Iris pigment epithelial cell (primary cell): Measurements from ENCODE around the gene MIAT.
"Not testable (repeated sequence)": the region's sequence is repeated elsewhere in the genome, so short reads cannot be mapped to it uniquely, and the experiment has no call there.

Source experiments
- DNase-seq: peaks from one replicate; pipeline ENCODE4 v3.0.0-alpha.2; 2011; ENCODE audit warnings: low read depth

Gene MIAT

DNA sequence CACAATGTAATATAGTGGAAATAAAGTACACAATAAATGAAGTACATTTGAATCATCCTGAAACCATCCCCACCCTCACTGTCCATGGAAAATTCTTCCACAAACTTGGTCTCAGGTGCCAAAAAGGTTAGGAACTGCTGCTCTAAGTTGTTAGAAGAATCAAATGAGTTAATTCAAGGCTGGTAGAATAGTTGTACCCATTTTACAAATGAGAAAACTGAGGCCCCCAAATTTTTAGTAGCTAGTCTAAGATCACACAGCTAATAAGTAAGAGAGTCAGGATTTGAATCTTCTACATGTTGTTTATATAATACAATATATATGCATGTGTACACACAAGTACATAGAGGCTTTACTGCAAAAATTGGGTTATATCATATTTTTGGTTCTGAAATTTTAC lies 43.1 kb downstream of the MIAT start:
- no peak for DNase-seq

DNA sequence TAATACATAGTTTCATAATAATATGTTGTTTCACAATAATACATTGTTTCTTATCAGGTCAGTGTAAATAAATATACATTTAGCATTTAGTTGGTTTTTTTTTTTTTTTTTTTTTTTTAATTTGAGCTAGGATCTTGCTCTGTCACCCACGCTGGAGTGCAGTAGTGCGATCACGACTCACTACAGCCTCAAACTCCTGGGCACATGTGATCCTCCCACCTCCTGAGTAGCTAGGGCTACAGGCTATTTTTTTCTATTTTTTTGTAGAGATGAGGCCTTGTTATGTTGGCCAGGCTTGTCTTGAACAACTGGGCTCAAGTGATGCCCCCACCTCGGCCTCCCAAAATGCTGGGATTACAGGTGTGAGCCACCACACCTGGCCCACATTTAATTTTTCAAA lies 43.5 kb downstream of the MIAT start:
- DNase-seq, result no peak

DNA sequence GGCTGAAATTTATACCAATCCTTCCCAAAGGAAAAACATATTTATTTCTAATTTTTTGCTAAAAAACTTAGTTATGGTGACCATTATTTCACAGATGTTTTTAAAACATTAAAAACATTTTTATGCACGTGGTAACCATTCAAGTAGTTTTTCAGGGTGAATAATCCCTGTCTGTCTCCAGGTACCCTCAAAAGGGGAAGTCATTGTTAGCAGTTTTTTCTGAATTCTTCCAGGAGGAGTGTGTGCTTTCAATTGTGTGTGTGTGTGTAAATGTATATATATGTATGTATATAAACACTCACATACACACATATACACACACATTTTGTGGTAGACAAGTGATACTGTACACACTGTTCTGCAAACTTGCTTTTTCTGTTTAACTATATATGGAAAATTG lies 43.9 kb downstream of the MIAT start:
- DNase-seq, result no peak

DNA sequence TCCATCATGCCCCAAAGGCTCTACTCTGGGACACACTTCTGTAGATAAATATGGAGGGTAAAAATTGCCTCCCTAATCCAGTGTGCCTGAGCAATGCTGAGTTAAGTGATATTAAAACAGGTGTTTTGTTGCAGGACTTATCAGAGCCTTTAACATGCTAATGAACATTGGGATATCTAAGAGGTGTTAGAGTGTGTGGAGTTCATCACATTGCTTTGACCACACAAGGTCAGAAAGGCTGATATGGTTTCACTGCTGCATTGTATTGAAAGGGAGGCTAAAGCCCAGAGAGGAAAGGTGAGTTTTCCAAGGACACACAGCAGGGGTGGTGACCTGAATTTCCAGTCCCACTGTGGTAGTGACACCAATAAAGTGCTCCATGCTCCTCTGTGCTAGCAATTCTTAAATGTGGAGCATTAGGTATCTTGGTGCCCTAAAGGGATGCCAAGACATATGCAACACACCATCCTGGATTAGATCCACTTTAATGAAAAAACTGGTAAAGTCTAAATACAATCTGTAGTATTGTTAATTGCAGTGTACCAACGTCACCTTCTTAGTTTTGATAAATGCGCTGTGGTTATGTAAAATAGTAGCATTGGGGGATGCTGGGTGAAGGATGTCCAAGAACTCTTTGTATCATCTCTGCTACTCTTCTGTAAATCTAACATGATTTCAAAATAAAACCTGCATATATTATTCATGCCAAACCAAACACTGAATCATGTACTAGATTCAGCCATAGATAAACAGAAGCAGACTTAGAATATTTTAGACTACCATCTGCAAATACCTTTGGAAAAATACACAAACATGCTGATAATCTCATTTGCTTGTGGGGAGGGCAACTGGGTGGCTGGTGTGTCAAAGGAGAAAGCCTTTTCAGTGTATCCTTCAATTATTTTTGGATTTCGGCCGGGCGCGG lies 45.8 kb downstream of the MIAT start:
- peak; percentile 92 for DNase-seq

DNA sequence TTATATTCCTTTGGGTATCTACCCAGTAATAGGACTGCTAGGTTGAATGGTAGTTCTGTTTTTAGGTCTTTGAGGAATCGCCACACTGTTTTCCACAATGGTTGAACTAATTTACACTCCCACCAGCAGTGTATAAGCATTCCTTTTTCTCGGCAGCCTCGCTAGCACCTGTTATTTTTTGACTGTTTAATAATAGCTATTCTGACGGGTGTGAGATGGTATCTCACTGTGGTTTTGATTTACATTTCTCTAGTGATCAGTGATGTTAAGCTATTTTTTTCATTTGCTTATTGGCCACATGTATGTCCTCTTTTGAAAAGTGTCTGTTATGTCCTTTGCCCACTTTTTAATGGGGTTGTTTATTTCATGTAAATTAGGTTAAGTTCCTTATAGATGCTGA lies 48.0 kb downstream of the MIAT start:
- not testable (repeated sequence) for DNase-seq

DNA sequence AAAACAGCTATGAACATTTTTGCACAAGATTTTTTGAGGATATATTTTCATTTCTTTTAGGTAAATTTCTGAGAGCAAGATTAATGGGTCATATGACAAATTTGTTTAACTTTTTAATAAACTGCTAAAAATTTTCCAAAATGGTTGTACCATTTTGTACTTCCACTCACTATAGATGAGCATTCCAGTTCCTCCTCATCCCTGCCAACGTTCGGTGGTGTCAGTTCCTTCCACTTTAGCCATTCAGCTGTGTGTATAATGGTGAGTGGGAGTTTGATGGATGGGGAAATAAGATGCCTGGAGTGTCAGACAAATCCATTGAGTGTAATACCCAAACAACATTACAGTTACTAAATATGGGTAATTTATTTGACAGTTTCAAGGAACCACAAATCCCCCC lies 49.7 kb downstream of the MIAT start:
- DNase-seq, result no peak

DNA sequence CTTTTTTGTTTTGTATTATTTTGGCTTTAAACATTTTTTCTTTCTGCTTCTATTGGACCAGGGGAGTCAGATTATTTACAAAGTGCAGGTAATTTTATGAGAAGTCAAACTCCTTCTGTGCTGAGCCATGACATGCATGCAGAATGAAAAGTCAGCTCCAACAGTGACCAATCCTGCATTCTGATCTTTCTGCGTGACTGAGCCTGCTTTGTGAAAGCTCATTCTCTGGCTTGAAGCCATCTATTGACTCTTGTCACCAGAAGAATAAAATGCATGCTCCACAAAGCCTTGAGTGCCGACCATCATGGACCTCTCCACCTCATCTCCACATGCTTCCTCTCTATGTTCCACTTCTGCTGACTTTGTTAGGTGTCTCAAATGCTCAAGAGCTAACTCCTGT lies 50.2 kb downstream of the MIAT start:
- DNase-seq, result no peak

DNA sequence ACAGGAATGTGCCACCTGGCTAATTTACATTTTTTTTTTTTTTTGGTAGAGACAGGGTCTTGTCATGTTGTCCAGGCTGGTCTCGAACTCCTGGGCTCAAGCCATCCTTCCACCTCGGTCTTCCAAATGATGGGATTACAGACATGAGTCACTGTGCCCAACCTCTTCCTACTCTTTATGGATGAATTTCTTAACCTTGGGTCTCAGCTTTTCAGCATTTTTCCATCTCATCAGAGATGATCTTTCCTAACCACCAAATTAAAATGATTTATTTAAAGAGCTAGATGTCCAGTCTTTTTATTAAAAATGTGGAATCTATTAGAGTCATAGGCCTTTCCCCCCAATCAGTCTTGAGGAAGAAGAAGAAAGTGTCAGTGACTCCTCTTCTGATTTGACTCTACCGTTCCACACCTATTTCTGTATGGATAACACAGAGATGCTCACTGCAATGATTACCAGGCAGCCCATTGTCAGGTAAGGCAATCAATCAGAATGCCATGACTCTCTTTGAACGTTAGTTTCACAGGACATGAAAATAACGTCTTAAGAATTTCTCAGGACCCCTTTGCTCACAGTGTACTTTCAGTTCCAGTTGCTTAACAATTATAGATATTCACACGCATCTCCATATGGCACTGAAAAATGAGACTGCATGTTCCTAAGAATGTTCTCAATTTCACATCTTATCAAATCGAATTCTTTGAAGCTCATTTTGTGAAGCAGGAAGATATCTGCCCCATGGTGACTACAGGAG lies 51.0 kb downstream of the MIAT start:
- DNase-seq, result peak; percentile 30

DNA sequence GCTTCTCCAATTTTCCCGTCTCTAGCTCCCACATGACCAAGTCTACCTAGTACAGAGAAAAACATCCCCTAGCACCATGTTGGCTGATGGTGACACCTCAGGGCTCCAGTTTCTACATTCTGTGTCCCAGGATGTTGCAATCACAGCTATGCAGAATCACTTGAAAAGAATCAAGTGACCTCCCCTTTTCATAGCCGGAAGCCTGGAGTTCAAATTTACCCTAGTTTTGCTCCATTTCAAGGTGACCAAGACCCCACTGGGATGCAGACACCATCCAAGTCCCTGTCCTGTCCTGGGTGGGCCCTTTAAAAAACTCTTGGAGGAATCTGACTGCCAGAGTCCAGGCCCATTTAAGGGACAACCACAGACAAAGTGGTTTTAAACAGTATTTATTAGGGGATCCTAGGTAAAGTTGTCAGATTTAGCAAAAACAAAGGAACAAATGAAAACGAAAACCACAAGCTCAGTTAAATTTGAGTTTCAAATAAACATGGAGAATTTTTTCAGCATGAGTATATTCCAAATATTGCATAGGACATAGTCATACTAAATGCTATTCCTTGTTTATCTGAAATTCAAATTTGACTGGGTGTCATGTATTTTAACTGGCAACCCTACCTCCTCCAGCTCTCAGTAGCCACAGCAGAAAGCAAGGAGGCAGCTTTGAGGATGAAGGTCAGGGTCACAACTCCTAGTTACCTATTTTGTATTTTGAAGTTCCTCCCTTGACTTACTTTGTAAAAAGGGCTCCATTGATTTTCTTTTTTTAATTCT lies 52.4 kb downstream of the MIAT start:
- peak; percentile 85 for DNase-seq

DNA sequence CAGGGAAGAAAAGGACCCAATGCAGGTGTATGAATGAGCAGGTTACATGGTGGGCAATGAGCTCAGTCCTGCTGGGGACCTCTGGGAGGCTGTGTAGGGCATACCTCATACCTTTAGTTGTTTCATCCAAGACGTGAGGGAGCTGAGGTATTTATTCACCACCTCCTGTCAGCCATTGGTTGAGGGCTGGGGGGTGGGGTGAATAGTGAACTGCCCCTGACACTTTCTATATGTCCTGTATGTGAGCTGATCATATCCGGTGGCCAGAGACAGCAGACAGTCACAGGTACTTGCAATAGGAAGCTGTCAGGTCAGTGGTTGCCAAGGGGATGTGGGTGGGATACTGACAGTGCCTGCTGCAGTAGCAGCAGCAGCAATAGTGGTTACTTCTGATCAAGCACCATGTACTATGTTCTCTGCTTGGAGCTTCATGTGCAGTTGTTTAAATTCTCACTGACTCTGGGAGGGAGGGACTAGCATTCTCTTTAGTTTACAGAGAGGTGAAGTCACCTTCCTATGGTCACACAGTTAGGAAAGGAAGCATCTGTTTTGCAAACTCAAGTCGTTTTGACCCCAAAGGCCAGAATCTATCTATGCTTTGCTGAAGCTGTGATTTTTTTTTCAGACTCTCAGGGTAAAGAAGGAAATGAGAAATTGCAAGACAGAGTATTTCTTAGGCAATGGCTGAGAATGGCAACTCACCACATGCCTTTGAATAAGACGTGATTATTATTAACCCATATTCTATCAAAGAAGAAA lies 54.0 kb downstream of the MIAT start:
- peak; percentile 72 for DNase-seq

DNA sequence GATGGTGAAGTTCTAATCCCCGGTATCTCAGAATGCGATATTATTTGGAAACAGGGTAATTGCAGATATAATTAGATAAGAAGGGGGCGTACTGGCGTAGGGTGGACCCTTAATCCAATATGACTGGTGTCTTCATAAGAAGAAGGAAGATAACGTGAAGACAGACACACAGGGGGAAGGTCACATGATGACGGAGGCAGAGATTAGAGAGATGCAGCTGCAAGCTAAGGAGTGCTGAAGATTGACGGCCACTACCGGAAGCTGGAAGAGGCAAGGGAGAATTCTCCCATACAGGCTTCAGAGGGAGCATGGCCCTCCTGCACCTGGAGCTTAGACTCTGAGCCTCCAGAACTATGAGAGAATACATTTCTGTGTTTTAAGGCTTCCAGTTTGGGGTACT lies 54.8 kb downstream of the MIAT start:
- no peak for DNase-seq

DNA sequence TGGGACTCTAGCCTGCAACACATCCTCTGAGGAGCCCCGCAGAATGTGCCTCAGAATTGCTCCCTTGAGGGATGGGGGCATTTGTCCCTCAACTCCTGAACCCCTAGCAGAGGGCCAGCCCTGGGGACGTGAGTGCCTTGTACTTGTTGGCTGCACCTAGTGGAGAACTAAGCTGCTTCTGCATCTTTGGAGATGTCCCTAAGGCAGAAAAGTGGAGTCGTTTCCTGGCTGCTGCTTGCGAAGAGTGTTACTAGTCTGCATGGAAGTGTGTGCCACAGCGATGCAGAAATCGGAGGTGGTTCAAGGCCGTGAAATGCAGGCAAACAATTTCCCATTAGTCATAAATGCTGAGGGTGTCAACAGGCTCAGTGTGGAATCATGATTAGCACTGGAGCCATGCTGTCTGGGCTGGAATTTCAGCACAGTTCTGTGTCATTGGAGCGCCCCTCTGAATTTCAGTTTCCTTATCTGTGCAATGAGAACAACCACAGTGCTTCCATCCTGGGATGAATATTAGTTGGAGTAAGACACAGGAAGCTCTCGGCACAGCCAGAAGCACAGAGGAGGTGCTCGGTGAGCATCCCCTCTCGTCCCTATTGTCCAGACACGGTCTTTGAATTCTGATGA lies 56.5 kb downstream of the MIAT start:
- peak; percentile 90 for DNase-seq

DNA sequence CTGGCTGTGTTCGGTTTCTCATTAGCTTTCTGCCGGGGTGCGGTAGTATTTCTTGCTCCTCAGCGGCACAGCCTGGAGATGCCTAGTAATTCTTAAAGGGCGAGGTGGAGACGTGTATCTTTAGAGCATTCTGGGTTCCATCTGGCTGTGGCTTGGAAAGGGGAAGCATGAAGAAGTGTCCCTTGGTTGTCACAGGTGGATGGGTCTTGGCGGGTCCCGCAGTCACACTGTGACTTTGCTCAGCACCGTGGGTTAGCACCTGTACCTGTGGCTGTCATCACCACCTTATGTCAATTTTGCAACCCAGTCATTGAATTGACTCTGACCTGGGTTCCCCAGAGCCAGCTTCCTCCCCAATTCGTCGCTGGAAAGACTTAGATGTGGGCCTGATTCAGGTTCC lies 57.6 kb downstream of the MIAT start:
- no peak for DNase-seq

DNA sequence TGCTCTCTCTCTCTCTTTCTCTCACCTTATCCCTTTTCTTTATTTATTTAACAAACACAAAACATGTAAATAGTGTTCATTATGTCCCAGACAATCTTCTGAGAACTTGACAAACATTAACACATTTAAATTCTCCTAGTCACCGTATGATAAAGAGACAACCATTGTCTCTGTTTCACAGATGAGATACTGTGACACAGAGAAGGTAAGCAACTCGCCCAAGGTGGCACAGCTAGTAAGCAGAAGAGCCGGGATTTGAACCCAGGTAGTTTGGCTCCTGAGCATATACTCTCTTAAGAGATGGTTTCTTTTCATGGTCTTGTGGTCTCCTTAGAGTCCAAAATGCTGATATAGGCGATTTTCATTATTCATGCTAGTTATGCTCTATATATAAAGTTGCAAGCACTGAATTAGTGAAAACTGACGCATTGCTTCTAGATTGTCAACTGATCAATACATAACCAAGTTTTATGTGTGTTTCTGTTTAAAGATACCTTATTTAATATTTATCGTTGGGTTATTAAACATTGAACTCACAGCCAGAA lies 58.1 kb downstream of the MIAT start:
- no peak for DNase-seq

DNA sequence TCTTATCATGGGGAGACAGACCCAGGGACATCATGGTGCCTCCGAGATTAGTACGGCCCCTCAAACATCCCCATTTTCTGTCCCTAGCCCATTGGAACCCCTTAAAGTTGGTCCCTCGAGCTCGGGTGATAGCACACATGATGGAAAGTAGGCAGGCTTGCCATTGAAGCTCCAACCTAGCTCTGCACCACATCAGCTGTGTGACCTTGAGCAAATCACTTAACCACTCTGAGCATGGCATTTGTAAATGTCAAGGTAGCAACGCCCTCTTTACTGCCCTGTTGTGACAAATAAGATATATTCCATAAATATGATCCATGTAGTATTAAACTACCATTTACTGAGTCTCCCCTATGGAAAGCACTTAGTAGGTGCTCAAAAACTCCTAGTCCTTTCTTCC lies 61.1 kb downstream of the MIAT start:
- no peak for DNase-seq

DNA sequence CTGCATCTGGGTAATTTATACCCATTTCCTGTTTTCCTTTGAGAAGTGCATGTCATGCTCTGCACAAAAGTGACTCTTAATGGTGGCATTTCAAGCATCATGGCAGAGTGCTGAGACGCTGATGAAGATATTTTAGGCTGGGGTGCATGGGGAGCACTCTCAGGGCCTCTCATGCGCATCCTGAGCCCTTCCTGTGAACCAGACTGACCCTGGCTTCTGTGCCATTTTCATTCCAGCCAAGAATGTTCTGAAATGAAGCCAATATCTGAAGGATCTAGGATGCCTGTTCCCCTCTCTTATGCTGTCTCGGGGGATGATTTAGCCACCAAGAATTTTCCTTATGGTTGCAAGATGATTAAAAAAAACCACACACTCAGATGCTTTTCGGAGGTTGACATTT lies 61.5 kb downstream of the MIAT start:
- DNase-seq, result peak; percentile 94

DNA sequence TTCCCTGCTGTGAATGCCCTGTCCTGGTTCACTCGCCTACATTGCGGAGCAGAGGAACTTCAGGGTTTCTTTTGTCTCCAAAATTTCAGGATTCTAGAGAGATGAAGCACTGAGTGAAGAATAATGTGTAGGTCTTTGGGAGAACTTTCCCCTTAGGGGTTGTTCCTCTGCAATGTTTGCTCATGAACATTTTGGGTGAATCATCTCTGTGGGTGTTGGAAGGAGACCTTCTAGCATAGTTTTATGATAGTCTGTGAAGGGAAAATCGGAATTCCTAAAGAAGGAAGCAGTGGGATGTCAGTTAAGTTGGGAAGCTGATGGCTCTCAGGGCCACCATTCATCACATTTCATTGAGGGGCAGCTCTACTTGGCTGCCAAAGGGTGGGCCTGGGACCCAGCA lies 64.8 kb downstream of the MIAT start:
- DNase-seq, result peak; percentile 23

DNA sequence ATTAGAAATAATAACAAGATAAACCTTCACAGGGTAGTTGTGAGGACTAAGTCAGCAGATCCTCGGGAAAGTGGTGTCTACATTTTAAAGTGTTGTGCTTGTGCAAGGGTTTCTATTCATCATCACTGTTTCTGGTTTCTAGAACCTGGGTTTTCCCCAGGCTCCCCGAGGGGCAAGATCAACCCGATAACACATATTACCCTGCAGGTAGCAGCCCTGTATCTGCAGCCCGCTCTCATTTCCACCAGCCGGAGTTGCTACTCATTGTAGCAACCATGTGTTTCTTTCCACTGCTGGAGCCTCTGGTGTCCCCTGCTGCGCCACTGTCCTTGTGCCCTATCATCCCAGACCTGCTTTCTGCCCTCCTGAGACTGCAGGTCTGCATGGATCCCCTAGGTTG lies 67.0 kb downstream of the MIAT start:
- no peak for DNase-seq

DNA sequence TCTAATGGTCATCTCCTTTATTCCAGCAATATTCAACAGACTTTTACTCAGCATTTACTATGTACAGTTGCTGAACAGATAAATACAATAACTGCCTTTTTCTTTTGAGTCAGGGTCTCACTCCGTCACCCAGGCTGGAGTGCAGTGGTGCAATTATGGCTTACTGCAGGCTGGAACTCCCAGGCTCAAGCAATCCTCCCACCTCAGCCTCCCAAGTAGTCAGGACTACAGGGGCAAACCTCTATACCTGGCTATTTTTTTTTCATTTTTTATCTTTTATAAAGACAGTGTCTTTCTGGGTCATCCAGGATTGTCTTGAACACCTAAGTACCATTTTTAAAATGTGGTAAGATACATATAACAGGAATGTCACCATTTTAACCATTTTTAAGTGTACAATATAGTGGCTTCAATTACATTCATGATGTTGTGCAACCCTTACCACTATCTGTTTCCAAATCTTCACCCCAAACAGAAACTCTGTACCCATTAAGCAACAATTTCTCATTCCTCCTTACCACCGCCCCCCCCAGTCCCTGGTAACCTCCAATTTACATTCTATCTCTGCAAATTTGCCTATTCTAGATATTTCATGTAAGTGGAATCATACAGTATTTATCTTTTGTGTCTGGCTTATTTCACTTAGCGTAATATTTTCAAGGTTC lies 67.8 kb downstream of the MIAT start:
- peak; percentile 36 for DNase-seq
